Measurements from ENCODE around the gene XYLB. TPM values are rescaled to one million over a fixed set of nuclear protein-coding genes. Genes with fewer than 3 reads are reported as not detected.

XYLB gene
- total RNA-seq, 2 donors from 2014 or later = 4.9 TPM

DNA sequence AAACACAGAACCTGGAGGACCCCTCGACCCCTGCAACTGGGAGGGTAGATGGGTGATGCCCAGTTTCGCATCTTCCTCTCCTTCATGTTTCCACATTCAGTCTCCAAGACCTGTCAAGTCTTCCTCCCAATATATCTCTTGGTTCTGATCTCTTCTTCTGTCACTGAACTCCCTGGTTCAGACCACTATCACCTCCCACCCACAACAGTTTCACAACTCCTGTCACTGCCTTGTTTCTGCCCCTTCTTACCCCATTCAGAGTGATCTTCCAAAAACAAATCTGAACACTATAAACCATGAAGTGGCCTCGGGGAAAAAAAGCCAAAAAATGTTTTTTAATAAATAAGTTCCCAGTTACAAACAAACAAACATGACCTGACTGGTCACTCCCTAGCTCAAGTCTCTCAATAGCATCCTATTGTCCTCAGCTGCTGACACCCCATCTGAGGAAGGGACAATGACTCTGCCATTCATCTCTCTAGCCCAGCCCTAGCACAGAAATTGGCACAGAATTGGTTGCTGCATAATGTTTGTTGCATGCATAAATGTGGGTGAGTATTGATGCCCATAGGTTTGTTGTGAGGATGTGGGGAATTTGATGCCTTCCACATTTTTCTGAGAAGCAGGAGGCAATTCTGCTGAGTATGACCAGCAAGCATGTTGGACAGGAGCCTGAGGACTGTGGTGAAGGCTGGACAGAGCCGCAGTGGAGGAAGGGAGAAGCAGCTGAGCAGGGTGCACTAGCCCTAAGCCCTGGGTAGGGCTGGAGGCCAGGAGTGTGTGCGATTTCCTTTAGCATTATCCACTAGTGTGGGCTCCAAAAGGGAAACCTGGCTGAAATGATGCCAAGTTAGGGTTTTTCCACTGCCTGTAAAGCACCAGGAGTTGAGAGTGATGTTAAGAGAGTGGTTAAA is 12.2 kb upstream of the XYLB start:
- 70% methylated on average over 5 of the region's 5 CpGs for WGBS
- Histone ChIP-seq H3K4me1 (replicated peaks) (no peaks in the 10 kb centered on the region), H3K27me3 (replicated peaks; ENCODE audit: insufficient read depth) (no peaks in the 10 kb centered on the region), H3K9me3 (no peaks in the 10 kb centered on the region), H3K27ac (no peak overlapping the region), H3K4me3 (no peak overlapping the region), H3K36me3 (no peaks in the 10 kb centered on the region)
- DNase-seq (ENCODE audit: low spot score) = no peak
- intact Hi-C loops (cut with DNase I) = no loop called here
- TF ChIP-seq POLR2A (IDR thresholded peaks at IDR 0.05) = no peak
- TF ChIP-seq, protein P1, sequence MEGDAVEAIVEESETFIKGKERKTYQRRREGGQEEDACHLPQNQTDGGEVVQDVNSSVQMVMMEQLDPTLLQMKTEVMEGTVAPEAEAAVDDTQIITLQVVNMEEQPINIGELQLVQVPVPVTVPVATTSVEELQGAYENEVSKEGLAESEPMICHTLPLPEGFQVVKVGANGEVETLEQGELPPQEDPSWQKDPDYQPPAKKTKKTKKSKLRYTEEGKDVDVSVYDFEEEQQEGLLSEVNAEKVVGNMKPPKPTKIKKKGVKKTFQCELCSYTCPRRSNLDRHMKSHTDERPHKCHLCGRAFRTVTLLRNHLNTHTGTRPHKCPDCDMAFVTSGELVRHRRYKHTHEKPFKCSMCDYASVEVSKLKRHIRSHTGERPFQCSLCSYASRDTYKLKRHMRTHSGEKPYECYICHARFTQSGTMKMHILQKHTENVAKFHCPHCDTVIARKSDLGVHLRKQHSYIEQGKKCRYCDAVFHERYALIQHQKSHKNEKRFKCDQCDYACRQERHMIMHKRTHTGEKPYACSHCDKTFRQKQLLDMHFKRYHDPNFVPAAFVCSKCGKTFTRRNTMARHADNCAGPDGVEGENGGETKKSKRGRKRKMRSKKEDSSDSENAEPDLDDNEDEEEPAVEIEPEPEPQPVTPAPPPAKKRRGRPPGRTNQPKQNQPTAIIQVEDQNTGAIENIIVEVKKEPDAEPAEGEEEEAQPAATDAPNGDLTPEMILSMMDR (IDR thresholded peaks at IDR 0.05) = no peak
- no peak for TF ChIP-seq POLR2AphosphoS5 (IDR thresholded peaks at IDR 0.05)

DNA sequence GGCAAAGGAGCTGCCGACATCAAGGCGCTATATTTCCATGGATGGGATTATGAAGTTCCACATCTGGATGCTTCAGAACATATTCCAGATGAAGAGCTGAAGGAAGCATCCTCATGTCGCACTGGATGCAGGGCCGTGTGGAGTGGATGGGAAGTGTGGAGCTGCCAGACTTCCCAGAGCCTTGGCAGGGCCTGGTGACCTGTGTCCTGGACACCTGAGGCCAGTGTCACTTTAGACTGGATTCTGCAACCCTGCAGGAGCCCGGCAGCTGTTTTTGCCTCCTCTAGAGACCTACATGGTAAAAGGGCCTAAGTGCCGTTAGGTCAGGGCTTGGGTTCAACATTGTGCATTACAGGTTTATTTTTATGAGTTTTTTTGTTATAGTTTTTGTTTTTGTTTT is 11.3 kb upstream of the XYLB start:
- 88% methylated on average over 6 of the region's 6 CpGs for WGBS
- intact Hi-C loops (cut with DNase I) = no loop called here

DNA sequence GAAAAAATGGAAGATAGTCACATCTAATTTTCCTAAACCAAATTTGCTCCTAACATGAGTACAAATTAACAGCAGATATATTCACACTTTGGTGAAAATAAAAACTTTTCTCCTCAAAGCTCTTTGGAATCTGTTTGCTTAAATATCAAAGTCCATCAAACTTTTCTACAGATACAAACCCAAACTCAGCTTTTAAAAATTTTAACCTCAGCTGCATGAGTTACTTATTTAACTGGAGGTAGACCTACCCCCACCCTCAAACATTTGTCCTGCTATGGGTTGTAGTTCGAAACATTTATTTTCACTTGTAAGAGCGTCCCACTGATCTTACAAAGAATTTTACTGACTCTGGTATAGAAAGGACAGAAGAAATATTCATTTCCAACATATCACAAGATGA is 8.9 kb upstream of the XYLB start:
- 89% methylated on average over 2 of the region's 2 CpGs for WGBS

More for the DNA sequence above, 11.3 kb upstream of the XYLB start:
- no peaks in the 10 kb centered on the region for H3K27me3 ChIP-seq (replicated peaks; ENCODE audit: insufficient read depth)
- no peak for TF ChIP-seq POLR2AphosphoS5 (IDR thresholded peaks at IDR 0.05)
- TF ChIP-seq POLR2A (IDR thresholded peaks at IDR 0.05) = no peak
- TF ChIP-seq, protein P1 (IDR thresholded peaks at IDR 0.05) = no peak
- no peak overlapping the region for H3K4me3 ChIP-seq
- no peaks in the 10 kb centered on the region for H3K9me3 ChIP-seq
- H3K4me1 ChIP-seq (replicated peaks) = no peaks in the 10 kb centered on the region
- DNase-seq (ENCODE audit: low spot score) = no peak
- no peaks in the 10 kb centered on the region for H3K36me3 ChIP-seq
- H3K27ac ChIP-seq = no peak overlapping the region

DNA sequence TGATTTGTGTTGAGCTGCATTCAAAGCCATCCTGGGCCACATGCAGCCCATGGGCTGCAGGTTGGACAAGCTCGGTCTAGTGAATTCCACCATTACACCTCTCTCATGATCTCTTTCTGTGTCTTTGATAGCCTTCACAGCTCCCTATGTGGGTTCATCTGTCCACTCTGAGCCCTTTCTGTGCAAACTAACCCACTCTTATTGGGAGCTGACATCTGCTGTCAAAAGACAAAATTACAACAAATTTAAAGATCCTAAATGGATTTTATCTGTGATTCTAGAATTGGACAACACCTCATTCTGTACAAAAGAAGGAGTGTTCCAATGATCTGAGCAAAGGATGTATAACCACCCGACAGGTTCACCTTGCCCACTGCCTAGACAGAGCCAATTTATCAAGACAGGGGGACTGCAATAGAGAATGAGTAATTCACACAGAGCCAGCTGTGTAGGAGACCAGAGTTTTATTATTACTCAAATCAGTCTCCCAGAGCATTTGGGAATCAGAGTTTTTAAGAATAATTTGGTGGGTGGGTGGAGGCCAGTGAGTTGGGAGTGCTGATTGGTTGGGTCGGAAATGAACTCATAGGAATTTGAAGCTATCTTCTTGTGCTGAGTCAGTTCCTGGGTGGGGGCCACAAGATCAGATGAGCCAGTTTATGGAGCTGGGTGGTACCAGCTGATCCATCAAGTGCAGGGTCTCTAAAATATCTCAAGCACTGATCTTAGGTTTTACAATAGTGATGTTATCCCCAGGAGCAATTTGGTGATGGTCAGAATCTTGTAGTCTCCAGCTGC is 2.6 kb upstream of the XYLB start:
- intact Hi-C loops (cut with DNase I) = no loop called here
- Histone ChIP-seq H3K9me3 (no peaks in the 10 kb centered on the region), H3K36me3 (no peaks in the 10 kb centered on the region), H3K27ac (no peak overlapping the region), H3K4me3 (no peak overlapping the region), H3K4me1 (replicated peaks) (no peaks in the 10 kb centered on the region), H3K27me3 (replicated peaks; ENCODE audit: insufficient read depth) (no peaks in the 10 kb centered on the region)
- TF ChIP-seq, protein P1 (IDR thresholded peaks at IDR 0.05) = no peak
- TF ChIP-seq POLR2AphosphoS5 (IDR thresholded peaks at IDR 0.05) (no peak), POLR2A (IDR thresholded peaks at IDR 0.05) (no peak)
- 92% methylated on average over 3 of the region's 3 CpGs for WGBS
- no peak for DNase-seq (ENCODE audit: low spot score)

More for the DNA sequence above, 8.9 kb upstream of the XYLB start:
- no peak overlapping the region for H3K27ac ChIP-seq
- no peak for DNase-seq (ENCODE audit: low spot score)
- no peaks in the 10 kb centered on the region for H3K27me3 ChIP-seq (replicated peaks; ENCODE audit: insufficient read depth)
- no peak overlapping the region for H3K4me3 ChIP-seq
- no peaks in the 10 kb centered on the region for H3K9me3 ChIP-seq
- H3K4me1 ChIP-seq (replicated peaks) = no peaks in the 10 kb centered on the region
- intact Hi-C loops (cut with DNase I) = no loop called here
- TF ChIP-seq, protein P1 (IDR thresholded peaks at IDR 0.05) = no peak
- TF ChIP-seq POLR2AphosphoS5 (IDR thresholded peaks at IDR 0.05) (no peak), POLR2A (IDR thresholded peaks at IDR 0.05) (no peak)
- H3K36me3 ChIP-seq = no peaks in the 10 kb centered on the region
